HTERT RPE-1 (cell line): Measurements from ENCODE around the gene ATPAF2.
"Not testable (repeated sequence)": the region's sequence is repeated elsewhere in the genome, so short reads cannot be mapped to it uniquely, and the experiment has no call there.

Experiments used
- in situ Hi-C: fragments of 300-500 bp; cut with MboI; formaldehyde crosslinking; loops from 4 replicates; pipeline ENCODE4 v1.14.3; 2020; ENCODE audit warnings: low sequenced_read_pairs

The ATPAF2 gene

DNA sequence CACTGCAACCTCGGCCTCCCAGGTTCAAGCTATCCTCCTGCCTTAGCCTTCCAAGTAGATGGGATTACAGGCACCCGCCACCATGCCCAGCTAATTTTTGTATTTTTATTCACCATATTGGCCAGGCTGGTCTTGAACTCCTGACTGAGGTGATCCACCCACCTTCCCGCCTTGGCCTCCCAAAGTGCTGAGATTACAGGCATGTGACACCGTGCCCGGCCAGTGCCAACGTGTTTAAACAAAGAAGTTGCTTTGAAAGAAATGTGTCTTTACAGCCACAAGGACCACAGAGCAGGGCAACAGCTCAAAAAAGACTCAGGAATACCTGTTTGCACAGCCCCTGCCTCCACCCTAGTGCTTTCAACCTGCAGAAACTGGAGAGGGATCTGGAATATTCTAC is 25.0 kb downstream of the ATPAF2 start:
- in situ Hi-C loops: no loop called here

GRCh38 chr17:18011286-18011685 is 27.7 kb downstream of the ATPAF2 start:
- in situ Hi-C loops: no loop called here

DNA sequence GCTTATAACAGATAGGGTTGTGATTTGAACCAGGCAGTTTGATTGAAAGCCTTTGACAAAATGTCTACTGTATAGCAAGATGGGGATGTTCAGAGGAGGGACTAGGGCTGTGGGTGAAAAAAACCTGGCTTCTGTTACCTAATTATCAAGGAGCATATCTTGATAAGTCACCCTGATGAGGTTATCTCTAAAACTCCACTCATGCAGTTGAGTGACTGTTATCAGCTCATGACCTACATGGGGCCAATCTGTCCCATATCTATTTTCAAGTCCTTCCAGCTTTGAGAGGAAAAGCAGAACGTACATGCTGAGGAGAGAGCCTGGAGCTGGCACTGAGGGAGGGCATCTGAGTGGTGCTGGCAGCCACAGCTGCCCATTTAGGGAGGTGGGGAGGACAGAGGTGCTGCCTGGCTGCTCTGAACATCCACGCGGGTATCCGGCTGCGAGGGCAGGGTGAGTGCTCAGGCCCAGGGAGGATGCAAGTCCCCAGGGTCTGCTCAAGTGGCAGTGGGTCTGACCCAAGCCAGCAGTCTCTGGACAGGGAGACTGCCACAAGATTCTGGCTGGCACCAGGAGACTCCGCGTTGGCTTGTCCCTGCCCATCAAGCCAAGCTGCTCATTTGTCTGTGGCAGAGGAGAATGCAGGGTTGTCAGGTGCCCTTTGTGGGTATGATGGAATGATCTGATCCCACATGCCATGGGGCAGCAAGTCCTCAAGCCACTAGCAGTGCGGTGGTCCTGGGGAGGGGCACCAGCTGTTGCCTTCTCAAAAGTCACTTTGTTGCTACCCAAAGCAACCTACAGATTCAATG is 29.2 kb downstream of the ATPAF2 start:
- in situ Hi-C loops: no loop called here

GRCh38 chr17:18008496-18009268 is 30.3 kb downstream of the ATPAF2 start:
- in situ Hi-C loops: no loop called here

DNA sequence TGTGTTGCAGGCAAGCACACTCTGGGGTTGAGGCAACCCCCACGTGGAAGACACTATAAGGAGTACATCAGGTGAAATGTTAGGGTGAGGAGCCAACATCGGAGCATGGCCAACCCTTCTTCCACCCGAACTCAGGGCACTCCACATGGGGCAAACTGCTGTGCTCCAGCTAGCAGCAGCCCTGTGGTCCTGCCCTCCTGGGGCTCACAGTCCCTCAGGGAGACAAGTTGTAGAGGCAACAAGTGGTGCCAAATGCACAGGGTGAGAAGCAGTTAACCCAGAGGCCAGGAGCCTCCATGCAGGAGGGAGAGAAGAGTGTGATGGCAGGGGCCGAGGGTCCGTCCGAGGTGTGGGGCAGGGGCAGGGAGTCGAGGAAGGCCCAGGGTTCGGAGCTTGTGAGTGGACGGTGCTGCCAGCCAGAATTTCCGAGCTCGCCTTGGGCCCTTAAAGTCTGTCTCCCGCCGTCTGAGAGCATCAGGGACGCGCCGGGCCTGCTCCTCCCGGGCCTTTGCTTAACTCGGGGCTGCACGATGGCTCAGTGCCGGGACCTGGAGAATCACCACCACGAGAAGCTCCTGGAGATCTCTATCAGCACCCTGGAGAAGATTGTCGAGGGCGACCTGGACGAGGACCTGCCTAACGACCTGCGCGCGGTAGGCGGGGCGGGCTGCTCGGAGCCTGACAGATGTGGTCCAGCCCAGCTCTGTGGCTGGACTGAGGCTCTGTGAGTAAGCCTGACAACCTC is 32.3 kb downstream of the ATPAF2 start:
- in situ Hi-C loops: no loop called here

GRCh38 chr17:18005496-18005895 is 33.5 kb downstream of the ATPAF2 start:
- in situ Hi-C loops: no loop called here

DNA sequence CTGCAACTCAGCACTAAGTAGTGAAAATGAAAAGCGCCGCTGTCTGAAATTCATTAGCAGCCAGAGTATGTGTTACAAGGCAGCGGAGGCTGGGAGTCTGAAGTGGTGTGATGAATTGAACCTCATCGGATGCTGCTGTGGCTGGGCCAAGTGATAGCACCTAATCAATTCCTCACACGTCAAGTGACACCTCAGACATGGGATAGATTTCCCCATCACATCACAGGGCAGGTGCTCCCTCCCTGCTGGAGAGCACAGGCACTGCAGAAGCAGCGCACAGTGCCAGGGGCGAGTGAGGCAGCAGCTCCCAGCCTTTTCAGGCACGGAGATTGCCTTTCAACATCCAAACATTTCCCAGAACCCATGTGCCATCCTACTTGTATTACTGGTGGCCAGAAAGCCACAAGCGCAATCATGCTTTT is 34.1 kb downstream of the ATPAF2 start:
- in situ Hi-C loops: no loop called here

GRCh38 chr17:18004345-18004744 is 34.6 kb downstream of the ATPAF2 start:
- in situ Hi-C loops: no loop called here

GRCh38 chr17:18002171-18002570 is 36.8 kb downstream of the ATPAF2 start:
- in situ Hi-C loops: no loop called here

GRCh38 chr17:18000030-18000408 is 38.9 kb downstream of the ATPAF2 start:
- in situ Hi-C loops: no loop called here

DNA sequence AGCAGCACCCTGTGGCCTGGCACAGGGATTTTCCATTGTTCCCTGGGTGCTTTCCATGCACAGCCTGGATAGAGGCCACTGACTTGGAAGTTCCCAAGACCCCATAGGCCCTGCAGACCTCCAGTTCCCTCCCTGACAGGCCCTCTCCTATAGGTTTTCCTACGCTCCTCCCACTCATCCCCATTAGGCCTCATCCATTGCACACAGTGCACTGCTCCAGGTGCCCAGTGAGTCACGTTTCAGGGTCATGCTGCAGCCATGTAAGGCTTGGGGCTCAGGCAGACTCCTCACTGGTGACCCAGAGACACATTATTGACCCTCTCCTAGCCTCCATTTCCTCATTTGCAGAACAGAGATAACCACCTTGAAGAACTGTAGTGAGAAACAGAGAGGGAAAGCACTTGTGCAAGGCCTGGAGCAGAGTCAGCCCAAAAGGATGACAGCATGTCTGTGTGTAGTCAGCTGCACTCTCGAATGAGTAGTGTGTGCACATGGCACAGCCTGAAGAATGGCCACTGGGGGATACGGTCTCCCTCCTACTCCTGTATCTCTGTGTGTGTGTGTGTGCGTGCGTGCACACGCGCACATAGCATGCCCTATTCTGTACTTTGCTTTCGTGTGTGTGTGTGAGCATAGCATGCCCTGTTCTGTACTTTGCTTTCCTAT is 39.5 kb downstream of the ATPAF2 start:
- in situ Hi-C loops: no loop called here

DNA sequence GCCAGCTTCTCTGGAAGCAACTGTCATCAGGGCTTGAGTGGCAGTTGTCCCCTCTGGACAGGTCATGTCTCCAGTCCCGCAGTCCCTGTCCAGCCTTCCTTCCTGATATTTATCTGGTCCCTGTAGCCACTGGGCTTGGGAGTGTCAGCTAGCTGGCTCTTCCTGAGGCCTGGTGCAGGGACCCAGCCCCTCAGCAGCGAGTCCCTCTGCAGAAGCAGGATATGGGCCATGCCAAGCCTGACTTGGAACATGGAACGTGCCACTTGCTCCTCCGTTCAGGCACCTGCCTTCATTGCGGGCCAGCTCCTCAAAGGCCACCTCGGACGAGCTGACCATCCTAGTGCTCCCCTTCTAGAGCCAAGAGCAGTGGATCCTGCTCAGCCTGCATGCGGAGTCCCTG is 40.0 kb downstream of the ATPAF2 start:
- in situ Hi-C loops: no loop called here

GRCh38 chr17:17995887-17996286 is 43.1 kb downstream of the ATPAF2 start:
- in situ Hi-C loops: not testable (repeated sequence)

- in situ Hi-C loops: no loop called here
Measured at GRCh38 chr17:17994271-17995069, 44.5 kb downstream of the ATPAF2 start.

DNA sequence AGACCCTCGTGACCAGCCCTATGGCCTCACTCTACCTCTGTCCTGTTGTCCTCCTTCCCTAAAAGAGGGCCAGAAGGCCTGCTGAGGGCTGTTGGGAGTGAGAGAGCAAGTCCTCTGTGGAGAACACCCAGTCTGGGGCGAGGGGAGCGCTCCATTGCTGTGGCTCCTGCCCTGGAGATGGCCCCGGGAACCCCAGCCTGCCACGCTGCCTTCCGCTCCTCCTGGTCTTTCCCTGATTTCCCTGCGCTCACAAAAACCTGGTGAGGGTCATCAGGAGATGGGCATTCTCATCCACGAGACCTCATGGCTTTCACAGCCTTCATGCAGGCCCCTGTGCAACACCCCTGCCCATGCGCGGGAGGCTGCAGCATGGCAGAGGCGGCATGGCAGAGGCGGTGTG is 45.1 kb downstream of the ATPAF2 start:
- in situ Hi-C loops: no loop called here

DNA sequence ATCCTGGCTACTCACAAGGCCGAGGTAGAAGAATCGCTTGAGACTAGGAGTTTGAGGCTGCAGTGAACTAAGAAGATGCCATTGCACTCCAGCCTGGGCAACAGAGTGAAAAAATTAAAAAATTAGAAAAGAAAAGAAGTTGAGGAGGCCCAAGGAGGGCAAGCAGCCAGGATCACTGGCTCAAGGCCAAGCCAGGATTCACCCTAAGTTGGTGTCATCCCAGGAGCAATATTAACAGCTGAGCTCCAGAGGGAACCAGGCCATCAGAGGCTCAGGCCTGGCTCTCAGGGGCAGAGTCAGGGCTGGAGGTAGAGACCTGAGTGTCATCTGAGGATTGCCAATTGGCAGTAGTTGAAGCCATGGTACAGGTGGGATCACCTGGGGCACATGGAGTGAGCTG is 45.6 kb downstream of the ATPAF2 start:
- in situ Hi-C loops: no loop called here

- in situ Hi-C loops: no loop called here
Measured at GRCh38 chr17:17990282-17990681, 48.7 kb downstream of the ATPAF2 start.

DNA sequence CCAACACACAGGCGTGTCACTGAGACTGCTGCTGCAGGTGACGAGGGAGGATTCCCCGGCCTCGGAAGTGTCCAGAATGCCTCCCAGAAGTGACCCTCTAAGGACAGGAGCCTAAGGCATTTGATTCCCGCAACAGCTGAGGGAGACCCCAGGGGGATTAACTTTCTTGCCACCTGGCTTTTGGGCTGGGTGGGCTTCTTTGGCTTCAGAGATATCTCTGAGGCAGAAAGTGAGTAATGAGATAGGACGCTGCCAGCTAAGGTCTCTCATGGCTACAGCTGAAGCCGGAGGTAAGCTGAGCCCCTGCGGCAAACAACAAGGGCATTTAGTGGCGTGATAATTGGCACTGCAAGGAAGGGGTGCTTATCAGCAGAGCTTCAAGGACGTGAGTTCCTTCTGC is 49.4 kb downstream of the ATPAF2 start:
- in situ Hi-C loops: no loop called here

DNA sequence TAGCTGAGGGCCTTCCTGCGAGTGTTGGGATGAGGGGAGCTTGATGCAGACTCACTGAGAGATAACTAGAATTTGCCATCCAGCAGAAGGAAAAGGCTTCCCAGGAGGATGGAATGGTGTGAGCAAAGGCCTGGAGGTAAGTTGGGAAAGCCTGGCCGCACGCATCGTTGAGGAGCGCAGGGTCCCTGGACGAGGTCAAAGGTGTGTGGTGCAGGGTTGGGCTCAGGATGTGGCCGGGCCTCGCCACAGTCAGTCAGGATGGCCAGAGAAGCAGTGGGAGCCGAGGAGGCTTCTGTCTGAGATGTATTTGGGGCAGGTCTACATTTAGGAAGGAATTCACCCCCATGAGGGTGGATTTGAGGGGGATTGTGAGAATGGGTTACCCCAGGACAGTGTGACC is 49.9 kb downstream of the ATPAF2 start:
- in situ Hi-C loops: no loop called here

GRCh38 chr17:17988427-17988945 is 50.5 kb downstream of the ATPAF2 start:
- in situ Hi-C loops: no loop called here
